ENCODE data around the gene CARMIL1. TPM values are rescaled to one million over a fixed set of nuclear protein-coding genes. Genes with fewer than 3 reads are reported as not detected.

Gene CARMIL1
- total RNA-seq, 3 donors from 2014 or later = 1.2 to 1.9 (median 1.2) TPM

DNA sequence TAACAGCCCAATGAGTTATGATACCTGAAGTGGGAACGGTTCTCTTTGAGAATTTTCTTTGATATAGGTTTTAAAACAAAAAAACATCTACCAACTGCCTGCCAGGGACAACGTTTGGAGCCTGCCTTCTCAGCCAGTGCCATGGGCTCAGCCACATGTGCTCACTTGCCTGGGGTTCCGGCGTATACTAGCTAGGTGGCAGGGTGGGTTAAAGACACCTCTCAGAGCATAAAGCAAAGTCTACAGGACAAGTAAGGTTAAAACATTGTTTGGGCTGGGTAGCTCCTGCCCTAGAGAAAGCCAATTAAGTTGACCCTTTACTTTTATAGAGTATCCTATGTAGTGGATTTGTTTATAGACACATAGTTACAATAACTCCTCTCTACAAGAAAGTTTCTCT lies 334.9 kb downstream of the CARMIL1 start:
- DNase-seq = no peak
- Mint-ChIP-seq H3K4me3 (no peak overlapping the region), H3K9me3 (no peaks in the 10 kb centered on the region), H3K36me3 (ENCODE audit: insufficient read depth) (peaks cover 11% of the 10 kb centered on the region), H3K4me1 (ENCODE audit: low read depth) (no peaks in the 10 kb centered on the region), H3K27me3 (ENCODE audit: low read depth) (no peaks in the 10 kb centered on the region)
- no peak for ATAC-seq

DNA sequence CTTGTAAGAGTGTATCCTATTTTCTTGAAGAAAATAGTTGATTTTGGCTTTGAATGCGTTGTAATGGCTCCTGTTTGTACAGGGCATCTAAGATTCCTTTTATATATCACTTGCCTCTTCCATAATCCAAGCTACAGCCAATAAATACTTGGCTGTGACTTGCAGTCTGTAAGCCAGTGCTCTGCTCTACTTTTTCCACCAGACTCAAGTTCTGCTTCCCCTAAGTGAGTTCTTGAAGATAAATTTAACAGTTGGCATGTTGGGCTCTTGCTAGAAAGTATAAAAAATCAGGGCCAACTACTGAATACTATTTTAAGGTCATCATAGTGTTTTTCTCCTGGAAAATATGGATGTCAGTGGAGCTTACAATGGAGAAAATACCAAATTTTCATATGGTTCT lies 336.3 kb downstream of the CARMIL1 start:
- Mint-ChIP-seq H3K27me3 (ENCODE audit: low read depth) (no peaks in the 10 kb centered on the region), H3K36me3 (ENCODE audit: insufficient read depth) (peaks cover 14% of the 10 kb centered on the region), H3K4me1 (ENCODE audit: low read depth) (no peaks in the 10 kb centered on the region), H3K4me3 (no peak overlapping the region), H3K9me3 (no peaks in the 10 kb centered on the region)
- ATAC-seq (no peak), DNase-seq (no peak)

DNA sequence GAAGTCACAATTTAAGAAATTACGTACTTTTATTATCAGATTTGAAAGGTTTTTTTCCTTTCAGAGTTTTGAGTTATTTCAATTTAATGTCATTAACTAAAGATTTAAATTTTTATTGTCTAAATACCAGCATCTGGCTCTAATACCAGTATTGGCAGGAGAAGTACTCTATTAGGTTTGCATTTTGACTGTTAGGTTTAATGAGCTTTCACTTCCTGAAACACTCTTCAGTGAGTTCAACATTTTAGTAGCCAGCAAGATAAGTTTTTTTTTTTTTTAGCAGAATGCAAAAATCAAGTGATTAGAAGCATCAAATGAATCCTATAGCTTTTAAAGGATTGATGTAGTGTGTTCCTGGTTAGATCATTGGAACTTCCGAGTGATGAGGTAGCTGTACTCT lies 338.8 kb downstream of the CARMIL1 start:
- Mint-ChIP-seq H3K4me3 (no peak overlapping the region), H3K36me3 (ENCODE audit: insufficient read depth) (peaks cover 4% of the 10 kb centered on the region), H3K4me1 (ENCODE audit: low read depth) (no peaks in the 10 kb centered on the region), H3K27me3 (ENCODE audit: low read depth) (no peaks in the 10 kb centered on the region), H3K9me3 (no peaks in the 10 kb centered on the region)
- DNase-seq (no peak), ATAC-seq (no peak)

DNA sequence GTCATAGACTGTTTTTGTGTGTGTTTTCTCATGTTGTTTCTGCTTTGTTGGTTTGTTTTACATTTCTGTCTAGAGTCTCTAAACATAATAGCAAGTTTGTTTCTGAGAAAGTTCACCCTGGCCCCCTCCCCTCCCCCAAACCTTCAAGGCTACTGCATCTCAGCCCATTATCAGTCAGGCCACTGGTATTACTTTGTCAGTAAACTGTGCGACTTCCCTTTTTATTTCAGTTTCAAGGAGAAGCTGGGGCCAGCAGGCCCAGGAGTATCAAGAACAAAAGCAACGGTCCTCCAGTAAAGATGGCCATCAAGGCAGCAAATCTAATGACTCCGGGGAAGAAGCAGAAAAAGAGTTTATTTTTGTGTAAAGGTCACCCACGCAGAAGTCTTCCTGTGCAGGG lies 340.0 kb downstream of the CARMIL1 start:
- H3K4me3 Mint-ChIP-seq = no peak overlapping the region
- no peaks in the 10 kb centered on the region for H3K4me1 Mint-ChIP-seq (ENCODE audit: low read depth)
- DNase-seq (no peak), ATAC-seq (no peak)
- H3K9me3 Mint-ChIP-seq = no peaks in the 10 kb centered on the region
- peaks cover 4% of the 10 kb centered on the region for H3K36me3 Mint-ChIP-seq (ENCODE audit: insufficient read depth)
- H3K27me3 Mint-ChIP-seq (ENCODE audit: low read depth) = no peaks in the 10 kb centered on the region

DNA sequence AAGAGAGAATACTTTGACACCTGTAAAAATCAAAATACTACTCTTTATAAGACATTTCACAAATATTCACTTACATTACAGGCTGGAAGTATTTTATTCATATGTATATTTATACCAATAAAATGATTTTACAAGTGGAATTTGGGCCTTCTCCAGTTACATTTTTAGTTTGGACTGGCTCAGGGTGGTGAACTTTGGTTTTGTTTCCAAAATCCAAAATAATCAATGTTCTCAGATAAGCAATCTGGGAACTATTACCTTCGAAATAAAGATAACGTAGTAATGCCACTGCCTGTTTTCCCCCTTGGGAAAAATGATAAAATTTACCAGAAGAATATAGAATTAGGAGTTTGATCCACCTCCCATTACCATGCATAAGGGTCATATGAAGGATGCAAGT lies 341.2 kb downstream of the CARMIL1 start:
- Mint-ChIP-seq H3K9me3 (no peaks in the 10 kb centered on the region), H3K4me1 (ENCODE audit: low read depth) (no peaks in the 10 kb centered on the region), H3K36me3 (ENCODE audit: insufficient read depth) (peaks cover 4% of the 10 kb centered on the region), H3K4me3 (no peak overlapping the region), H3K27me3 (ENCODE audit: low read depth) (no peaks in the 10 kb centered on the region)
- no peak for ATAC-seq
- DNase-seq = no peak

DNA sequence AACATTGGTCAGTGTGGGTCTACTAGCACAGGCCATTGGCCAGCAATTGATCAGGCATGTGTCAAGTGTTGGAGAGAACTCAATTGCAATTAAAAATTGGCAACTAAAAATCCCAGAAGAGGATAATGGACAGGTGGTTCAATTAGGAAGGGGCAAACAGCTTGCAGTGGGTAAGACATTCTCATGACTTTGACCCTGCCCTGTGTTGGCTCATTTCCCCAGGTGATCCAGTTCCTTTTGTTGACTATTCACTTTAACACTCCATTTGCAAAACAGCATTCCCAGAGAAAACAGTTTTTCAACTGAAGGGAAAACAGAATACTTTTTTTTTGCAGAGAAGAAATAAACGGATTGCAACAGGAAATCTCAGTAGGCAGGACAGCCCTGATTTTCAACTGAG lies 343.9 kb downstream of the CARMIL1 start:
- H3K4me1 Mint-ChIP-seq (ENCODE audit: low read depth) = no peaks in the 10 kb centered on the region
- no peak for DNase-seq
- H3K27me3 Mint-ChIP-seq (ENCODE audit: low read depth) = peaks cover 8% of the 10 kb centered on the region
- H3K9me3 Mint-ChIP-seq = no peaks in the 10 kb centered on the region
- no peak for ATAC-seq
- H3K4me3 Mint-ChIP-seq = no peak overlapping the region
- H3K36me3 Mint-ChIP-seq (ENCODE audit: insufficient read depth) = peaks cover 4% of the 10 kb centered on the region

DNA sequence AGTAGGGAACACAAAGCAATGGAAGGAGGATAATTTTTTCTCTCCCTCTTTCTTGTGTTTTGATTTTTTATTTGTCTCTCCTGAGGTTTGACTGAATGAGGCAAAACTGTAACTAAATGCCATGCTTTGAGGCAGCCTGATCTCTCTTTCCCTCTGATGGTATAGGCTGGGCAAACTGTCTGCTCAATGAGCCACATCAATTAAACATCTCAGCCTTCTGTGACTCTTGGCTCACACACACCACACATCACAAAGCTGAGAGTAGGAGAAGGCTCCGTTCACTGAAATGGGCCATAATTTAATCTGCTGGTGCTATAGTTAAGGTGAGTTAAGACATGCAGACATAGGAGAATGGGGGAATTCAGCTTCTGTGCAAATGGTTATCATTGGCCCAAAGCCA lies 344.7 kb downstream of the CARMIL1 start:
- Mint-ChIP-seq H3K27me3 (ENCODE audit: low read depth) (peaks cover 8% of the 10 kb centered on the region), H3K4me3 (no peak overlapping the region), H3K36me3 (ENCODE audit: insufficient read depth) (peaks cover 4% of the 10 kb centered on the region), H3K9me3 (no peaks in the 10 kb centered on the region), H3K4me1 (ENCODE audit: low read depth) (no peaks in the 10 kb centered on the region)
- DNase-seq = no peak
- ATAC-seq = no peak

DNA sequence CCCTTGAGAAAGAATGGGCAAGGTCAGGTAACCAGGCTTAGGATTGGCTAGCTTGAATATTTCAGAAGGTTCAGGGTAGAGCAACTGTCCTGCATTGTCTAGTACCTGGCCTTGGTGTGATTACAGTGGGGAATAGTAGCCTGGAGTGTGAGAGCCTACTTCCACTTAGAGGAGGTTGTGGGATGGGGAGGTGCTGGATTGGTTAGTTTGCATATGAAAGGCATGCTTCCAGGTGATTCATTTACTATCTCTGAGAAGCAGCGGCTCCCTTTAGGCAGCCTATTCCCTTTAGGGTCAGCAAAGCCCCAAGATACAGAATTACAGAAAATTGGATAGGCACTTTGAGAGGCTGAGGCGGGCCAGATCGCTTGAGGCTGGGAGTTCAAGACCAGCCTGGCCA lies 347.8 kb downstream of the CARMIL1 start:
- Mint-ChIP-seq H3K9me3 (no peaks in the 10 kb centered on the region), H3K4me3 (no peak overlapping the region), H3K36me3 (ENCODE audit: insufficient read depth) (no peaks in the 10 kb centered on the region), H3K4me1 (ENCODE audit: low read depth) (no peaks in the 10 kb centered on the region), H3K27me3 (ENCODE audit: low read depth) (peaks cover 20% of the 10 kb centered on the region)
- ATAC-seq (no peak), DNase-seq (no peak)

DNA sequence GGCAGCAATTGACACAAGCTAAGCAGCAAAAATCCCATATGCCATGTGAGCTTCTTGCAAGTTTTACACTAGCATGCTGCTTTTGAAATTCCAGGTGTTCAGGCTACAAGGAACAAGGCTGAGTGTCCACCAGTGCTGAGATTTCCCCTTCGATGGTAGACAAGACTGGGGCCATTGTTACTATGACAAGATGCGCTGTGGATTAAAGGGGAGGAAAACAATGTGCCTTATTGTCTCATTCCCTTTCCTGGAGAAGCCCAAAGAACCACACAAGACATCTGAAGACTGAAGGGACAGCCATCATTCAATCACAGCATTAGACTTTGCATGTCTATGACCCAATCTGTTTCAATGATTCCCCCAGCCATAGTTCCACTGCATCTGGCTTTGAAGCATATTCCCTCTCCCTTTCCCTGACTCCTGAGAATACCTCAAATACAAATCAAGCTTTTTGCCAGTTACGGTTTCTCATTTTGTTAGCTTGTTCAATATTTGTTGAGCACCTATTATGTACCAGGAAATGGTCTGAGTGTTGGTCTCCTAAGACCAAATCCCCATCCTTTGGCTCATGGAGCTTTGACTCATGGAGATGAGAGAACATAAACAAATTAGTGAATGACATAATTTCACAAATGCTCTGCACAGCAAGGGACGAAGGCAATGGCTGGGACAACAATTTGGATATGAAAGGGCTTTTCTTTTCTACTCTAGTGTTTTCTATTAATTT lies 349.5 kb downstream of the CARMIL1 start:
- no peak for ATAC-seq
- Mint-ChIP-seq H3K4me1 (ENCODE audit: low read depth) (no peaks in the 10 kb centered on the region), H3K27me3 (ENCODE audit: low read depth) (peaks cover 26% of the 10 kb centered on the region)

DNA sequence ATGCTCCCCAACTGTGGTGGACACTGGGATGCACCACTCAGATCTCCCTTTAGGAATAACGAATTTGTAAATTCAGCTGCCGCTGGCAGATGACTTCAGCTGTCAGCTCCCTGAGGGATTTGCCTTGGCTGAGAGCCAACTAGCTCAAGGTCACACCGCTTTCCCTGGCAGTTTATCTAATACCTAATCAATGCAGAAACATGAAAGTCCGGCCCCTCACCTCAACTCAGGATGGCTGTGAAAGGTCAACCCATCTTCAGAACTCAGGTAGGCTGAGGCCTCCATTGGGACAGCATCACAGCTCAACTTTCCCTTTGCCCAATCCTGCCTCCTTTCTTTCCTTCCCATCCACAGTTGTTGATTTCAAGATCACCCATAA lies 350.0 kb downstream of the CARMIL1 start:
- no peaks in the 10 kb centered on the region for H3K36me3 Mint-ChIP-seq (ENCODE audit: insufficient read depth)
- H3K4me1 Mint-ChIP-seq (ENCODE audit: low read depth) = no peaks in the 10 kb centered on the region
- no peak overlapping the region for H3K4me3 Mint-ChIP-seq
- H3K9me3 Mint-ChIP-seq = no peaks in the 10 kb centered on the region
- ATAC-seq (no peak), DNase-seq (no peak)
- peaks cover 29% of the 10 kb centered on the region for H3K27me3 Mint-ChIP-seq (ENCODE audit: low read depth)

More for the DNA sequence above, 349.5 kb downstream of the CARMIL1 start:
- Mint-ChIP-seq H3K36me3 (ENCODE audit: insufficient read depth) (no peaks in the 10 kb centered on the region), H3K4me3 (no peak overlapping the region), H3K9me3 (no peaks in the 10 kb centered on the region)
- no peak for DNase-seq

DNA sequence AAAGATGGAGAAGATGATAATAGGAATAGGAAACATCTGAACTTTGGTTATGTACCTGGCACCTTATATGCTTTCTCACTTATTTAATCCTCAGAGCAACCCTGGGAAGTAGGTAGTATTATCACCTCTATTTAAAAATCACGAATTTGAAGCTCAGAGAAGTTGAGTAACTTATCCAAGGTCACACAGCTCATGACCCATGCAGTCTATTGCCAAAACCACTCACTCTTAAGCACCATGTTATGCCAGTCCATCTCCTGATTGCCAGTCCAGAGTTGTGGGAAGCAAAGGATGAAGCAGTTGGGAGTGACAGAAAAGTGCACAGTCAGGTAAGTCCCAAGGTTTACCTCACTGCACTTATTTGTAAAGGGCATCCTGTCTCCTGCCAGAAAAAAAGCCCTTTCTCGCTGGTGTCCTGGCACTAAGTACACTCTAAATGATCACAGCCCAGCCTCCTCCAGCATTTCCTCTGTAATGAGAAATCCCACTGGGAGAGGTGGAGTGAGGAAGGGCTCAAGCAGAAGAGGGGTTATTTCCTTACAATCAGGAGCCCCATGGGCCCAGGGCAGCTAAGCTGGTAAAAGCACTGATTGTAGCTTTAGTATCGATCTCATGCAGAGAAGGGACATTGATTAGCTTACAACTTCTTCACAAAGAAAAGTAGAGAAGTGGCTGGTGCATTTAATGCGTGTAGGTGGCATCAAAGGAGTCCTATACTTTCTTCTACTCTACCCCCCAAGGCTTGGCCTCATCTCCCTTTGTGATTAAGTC lies 351.5 kb downstream of the CARMIL1 start:
- H3K4me1 Mint-ChIP-seq (ENCODE audit: low read depth) = no peaks in the 10 kb centered on the region
- no peaks in the 10 kb centered on the region for H3K9me3 Mint-ChIP-seq
- ATAC-seq = no peak
- no peaks in the 10 kb centered on the region for H3K36me3 Mint-ChIP-seq (ENCODE audit: insufficient read depth)
- no peak overlapping the region for H3K4me3 Mint-ChIP-seq
- peaks cover 34% of the 10 kb centered on the region for H3K27me3 Mint-ChIP-seq (ENCODE audit: low read depth)
- DNase-seq = no peak

DNA sequence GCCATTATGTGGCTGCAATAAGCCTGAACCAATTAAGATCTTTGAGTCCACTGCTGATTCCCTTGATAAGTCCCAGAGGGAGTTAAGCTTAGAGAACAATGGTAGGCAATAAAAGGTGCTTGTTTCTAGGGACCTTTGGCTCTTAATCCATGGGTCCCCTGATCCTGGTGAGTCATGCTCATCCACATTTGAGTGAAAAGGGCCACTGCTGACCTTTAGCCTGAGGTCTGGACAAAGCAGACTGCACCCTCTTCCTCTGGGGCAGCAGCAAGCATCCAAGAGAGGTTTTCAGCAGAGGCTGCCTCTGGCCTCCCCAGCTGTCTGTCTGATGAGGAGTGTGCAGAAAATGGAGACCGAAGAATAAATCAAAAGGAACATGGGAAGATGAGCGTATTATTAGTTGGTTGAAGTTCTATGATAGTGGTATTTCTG lies 356.7 kb downstream of the CARMIL1 start:
- Mint-ChIP-seq H3K4me3 (no peak overlapping the region), H3K36me3 (ENCODE audit: insufficient read depth) (no peaks in the 10 kb centered on the region), H3K9me3 (no peaks in the 10 kb centered on the region), H3K4me1 (ENCODE audit: low read depth) (no peaks in the 10 kb centered on the region), H3K27me3 (ENCODE audit: low read depth) (peaks cover 30% of the 10 kb centered on the region)
- ATAC-seq (no peak), DNase-seq (no peak)

DNA sequence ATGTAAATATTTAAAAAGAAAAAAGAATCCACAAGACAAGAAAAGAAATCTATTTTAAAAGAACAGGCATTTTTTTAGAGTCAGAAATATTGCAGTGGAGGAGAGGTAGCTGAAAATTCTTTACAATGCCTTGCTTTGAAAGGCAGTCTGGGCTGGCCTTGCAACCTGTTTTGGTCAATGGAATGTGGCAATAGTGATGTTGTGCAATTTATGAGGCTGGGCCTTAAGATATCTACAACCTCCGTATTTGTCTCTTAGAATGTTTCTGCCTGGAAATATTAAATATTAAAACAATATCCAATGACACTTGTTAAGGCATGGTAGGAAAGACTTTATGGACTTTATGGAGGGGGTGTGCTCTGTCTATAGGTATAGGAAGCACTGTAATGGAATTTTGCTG lies 358.0 kb downstream of the CARMIL1 start:
- no peak overlapping the region for H3K4me3 Mint-ChIP-seq
- no peaks in the 10 kb centered on the region for H3K4me1 Mint-ChIP-seq (ENCODE audit: low read depth)
- DNase-seq (no peak), ATAC-seq (no peak)
- peaks cover 7% of the 10 kb centered on the region for H3K9me3 Mint-ChIP-seq
- no peaks in the 10 kb centered on the region for H3K36me3 Mint-ChIP-seq (ENCODE audit: insufficient read depth)
- peaks cover 34% of the 10 kb centered on the region for H3K27me3 Mint-ChIP-seq (ENCODE audit: low read depth)

DNA sequence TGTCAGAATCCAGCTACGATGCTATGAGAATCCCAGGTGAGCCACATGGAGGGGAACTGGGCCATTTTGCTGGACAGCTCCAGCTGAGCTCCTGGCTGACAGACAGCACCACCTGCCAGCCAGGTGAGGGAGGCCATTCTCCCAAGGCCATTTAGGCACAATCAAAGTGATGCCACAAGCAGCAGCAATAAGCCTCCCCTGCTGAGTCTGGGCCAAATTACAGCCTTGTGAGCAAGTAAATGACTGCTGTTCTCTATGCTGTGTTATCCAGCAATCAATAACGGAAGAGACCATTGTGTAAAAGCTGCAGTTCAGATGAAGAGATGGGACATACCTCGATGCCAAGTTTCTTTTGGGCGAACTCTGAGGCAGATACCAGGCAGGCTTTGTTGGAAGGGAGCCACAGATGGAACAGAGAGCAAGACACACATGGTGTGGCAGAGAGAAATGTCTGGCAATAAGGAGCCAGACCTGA lies 358.8 kb downstream of the CARMIL1 start:
- no peak for ATAC-seq
- no peaks in the 10 kb centered on the region for H3K36me3 Mint-ChIP-seq (ENCODE audit: insufficient read depth)
- H3K9me3 Mint-ChIP-seq = peaks cover 7% of the 10 kb centered on the region
- H3K4me1 Mint-ChIP-seq (ENCODE audit: low read depth) = no peaks in the 10 kb centered on the region
- peaks cover 35% of the 10 kb centered on the region for H3K27me3 Mint-ChIP-seq (ENCODE audit: low read depth)
- DNase-seq = no peak
- H3K4me3 Mint-ChIP-seq = no peak overlapping the region

DNA sequence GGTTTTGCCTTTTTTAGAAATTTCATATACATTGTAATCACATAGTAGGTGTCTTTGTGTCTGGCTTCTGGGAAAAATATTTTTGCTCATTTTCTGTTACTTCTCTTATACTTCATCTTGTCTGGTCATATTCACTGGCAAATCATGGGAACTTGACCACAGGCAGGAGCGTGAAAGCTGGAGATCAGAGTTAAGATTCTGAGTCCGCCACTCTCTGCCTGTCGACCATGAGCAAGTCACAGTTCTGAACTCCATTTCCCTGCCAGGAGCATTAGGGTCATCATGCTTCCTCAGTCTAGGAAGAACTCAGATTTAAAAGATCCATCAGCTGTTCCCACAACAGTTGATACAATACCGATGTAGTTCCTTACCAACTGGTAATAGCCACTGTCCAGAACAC lies 360.5 kb downstream of the CARMIL1 start:
- H3K4me3 Mint-ChIP-seq = no peak overlapping the region
- H3K4me1 Mint-ChIP-seq (ENCODE audit: low read depth) = no peaks in the 10 kb centered on the region
- no peak for DNase-seq
- no peak for ATAC-seq
- peaks cover 7% of the 10 kb centered on the region for H3K9me3 Mint-ChIP-seq
- H3K27me3 Mint-ChIP-seq (ENCODE audit: low read depth) = peaks cover 37% of the 10 kb centered on the region
- no peaks in the 10 kb centered on the region for H3K36me3 Mint-ChIP-seq (ENCODE audit: insufficient read depth)
